Fibroblast of skin of scalp (primary cell): ENCODE results near the gene IFITM10.

Experiments
- DNase-seq: peaks from one replicate; pipeline ENCODE4 v3.0.0-alpha.2; 2013

IFITM10 gene

DNA sequence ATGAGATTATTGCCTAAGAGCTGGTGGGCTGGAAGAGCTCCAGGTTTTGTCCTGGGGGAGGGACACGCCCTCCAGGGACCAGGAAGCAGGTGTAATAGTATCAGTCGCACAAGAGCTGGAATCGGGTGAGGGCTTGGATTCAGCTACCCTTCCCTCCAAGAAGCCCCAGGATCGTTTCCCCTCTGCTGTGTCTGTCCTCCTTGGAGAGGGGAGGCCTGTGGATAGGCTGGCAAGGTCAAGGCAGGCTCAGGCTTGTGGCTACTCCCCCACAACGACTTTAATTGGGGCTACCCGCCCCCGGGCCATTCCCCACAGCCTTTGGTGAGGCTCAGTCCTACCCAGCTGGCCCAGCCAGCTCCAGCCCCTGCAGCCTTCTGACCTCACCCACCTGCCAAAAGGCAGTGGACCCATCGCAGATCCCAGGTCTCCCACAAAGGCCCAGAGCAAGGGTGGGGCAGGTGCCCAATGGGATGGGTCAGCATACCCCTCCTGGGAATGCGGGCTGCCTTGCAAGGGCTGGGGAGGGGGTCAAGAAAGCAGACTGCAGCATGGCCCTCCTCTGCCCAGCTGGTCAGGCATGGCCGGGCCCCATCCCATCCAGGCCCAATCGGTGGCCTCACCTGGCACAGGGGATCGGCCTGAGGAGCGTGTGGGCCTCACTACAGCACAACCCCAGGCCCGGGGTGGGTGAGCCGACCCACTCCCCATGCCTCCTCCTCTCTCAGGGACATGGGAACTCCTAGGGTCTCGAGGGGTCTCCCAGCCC, 12.3 kb upstream of the IFITM10 start:
- DNase-seq: no peak

DNA sequence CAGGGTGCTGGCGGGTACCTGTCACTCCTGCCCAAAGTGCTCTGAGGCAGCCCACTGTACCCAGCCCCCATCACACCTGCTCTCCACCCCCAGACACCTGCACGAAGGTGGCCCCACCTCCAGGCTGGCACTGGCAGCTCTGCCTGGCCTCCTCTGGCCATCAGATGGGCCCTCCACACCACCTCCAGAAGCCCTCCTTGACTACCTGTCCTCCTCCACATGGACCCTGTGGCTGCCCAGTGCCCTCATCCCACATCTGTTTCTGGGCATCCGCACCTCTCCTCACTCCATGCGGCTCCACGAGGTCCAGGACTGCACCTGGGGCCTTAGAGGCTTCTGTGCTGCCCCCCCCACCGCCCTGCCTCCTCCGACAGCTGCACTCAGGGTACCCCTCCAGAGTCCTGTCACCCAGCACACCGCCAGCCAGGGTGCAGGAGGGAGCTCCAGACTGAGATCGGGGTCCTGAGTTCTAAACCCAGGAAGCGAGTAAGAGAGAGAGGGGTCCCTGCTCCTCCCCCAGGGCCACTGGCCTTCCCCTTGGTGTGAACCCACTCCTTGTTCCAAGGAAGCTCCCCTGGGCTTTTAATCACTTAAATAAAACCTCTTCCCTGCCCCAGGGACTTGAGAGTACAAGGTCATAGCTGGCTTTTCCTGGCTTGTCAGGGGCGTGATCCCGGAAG, 11.6 kb upstream of the IFITM10 start:
- DNase-seq: no peak

DNA sequence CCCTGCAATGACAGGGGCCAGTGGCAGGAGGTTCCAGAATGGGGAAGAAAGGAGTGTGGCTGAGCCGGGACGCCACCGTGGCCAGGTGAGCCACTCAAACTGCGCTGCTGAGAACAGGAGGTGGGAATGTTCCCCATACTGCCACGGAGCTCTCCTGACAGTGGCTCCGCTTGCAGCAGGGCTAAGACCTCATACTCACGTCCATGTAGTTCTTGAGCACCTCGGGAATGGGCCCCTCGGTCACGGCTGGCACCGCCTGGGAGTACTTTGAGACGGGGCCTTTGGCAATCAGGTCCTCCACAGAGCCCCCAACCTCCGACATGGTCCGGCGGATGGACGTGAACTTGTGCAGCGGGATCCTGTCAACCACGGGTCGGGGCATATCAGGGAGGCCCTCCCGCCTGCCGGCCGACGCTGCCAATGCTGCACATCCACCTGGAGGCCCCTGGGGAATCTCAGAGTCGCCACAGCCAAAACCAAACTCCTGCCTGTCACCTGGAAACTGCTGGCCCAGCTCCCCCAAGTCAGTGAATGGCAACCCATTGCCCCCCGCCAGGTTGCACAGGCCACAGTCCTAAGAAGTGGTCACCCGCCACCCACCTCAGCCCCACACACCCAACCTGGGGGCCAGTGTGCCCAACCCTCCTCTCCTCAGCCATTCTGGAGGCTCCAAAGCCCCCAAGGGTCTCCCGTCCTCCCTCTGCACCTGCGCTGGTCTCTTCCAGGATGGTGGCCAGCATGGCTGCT, 10.9 kb upstream of the IFITM10 start:
- DNase-seq: no peak

GRCh38 chr11:1760351-1761109, 10.1 kb upstream of the IFITM10 start:
- peak; percentile 27 for DNase-seq

- no peak for DNase-seq
Observed at GRCh38 chr11:1759851-1760220, 9.4 kb upstream of the IFITM10 start.

- no peak for DNase-seq
Observed at GRCh38 chr11:1759151-1759850, 8.9 kb upstream of the IFITM10 start.

GRCh38 chr11:1758611-1759150, 8.3 kb upstream of the IFITM10 start:
- no peak for DNase-seq

DNA sequence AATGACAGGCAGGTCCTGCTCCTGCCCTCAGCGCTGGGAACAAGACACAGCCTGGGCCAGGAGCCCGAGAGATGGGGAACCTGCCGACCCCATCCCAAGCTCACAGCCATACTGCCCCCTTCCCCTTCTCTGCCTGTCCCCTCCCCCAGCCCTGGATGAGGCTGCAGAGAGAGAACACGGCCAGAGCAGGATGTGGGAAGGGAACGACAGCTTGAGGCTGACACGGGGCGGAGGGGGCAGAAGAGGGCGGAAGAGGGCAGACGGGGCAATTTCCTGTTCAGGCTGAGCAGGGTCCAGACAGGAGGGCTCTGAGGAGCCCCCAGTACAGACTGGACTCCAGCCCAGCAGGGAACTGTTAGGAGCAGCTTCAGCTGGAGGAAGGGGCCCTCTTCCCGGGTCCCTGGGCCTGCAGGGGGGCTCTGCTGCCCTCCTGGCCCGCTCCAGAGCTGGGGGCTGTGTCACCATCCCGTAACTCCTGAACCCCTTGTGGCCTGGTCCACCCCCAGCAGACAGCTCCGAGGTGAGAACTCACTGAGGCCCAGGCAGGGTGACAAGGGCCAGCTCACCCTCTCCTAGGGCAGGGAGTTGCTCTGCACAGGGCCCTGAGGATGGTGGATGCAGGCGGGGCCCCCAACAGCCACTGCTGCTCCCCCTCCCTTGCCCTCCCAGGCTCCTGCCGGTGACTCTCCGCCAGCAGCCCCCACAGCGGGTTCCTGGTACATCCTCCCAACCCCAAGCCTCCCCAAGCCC, 7.6 kb upstream of the IFITM10 start:
- DNase-seq: no peak

DNA sequence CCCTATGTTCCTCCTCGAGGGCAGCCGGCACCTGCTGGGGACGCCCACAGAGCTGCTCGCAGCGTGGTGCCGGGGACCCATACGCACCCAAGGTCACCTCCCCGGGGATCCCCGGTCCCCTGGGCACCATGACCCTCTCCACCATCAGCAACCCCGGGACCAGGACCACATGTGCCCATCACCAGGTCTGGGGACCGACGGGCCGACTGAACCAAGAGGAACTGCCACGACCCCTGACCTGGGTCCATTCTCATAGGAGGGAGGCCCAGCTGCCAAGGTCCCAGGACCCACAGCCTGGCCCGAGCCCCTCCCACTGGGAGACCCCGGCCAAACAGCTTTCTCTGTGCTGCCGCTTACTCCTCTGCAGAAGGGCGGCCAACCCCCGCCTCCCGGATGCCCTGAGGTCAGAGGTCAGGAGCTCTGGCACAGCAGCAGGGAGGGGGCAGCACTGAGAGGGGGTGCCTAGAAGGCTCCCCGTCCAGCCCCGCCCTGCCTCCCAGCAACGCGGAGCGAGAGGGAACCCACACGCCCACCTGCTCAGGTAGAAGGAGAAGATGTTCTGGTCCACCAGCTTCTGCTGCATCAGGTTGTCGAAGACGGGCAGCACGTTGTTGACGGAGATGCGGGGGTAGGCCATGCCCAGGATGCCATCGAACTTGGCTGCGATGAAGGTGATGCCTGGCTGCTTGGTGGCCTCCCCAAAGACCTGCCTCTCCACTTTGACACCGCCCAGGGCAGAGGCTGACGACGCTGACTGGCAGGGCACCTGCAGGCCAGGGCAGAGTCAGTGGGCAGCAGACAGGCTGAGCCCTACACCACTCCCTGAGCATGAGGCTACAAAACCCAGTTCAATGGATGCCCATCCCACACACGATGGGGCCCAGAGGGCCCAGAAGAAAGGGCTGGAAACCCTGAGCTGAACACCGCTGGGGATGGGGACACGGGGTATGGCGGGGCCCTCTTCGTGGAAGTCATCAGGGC, 6.7 kb upstream of the IFITM10 start:
- DNase-seq: no peak

DNA sequence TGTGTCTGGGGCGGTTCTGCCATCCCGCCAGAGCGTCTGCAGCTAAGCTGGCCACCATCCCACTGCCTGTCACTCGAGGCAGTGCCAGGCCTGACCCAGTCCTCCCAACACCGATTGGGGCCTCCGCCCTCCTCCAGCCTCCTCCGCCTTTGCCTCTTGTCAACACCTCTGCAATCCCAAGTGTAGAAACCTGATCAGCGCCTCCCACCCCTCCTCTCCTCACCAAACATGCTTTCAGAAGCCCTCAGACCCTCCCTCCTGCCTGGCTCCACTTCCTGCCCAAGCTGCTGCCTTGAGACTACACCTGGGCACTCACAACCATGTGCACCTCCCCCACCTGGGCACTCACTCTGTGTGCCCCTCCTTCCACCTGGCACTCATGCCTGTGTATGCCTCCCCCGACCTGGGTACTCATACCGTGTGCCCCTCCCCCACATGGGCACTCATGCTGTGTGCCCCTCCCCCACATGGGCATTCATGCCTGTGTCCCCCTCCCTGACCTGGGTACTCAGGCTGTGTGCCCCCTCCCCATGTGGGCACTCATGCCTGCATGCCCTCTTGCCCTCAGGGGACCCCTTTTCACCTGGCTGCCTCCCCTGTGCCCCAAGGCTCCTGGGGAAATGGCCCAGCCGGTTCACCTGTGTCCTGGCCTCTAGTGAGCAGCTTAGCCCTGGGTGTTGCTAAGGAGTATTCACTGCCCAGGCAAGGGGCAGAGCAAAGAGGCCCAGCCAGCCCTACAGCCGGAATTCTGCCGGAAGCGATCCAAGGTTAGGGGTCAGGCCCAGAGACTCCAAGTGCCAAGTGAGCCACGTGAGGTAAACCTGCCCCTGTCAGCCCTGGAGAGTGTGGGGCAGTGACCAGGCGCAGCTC, 5.5 kb upstream of the IFITM10 start:
- no peak for DNase-seq

GRCh38 chr11:1755344-1755691, 4.9 kb upstream of the IFITM10 start:
- DNase-seq: no peak

GRCh38 chr11:1754376-1755150, 4.2 kb upstream of the IFITM10 start:
- DNase-seq: no peak

- no peak for DNase-seq
Observed at GRCh38 chr11:1753929-1754305, 3.5 kb upstream of the IFITM10 start.

- no peak for DNase-seq
Observed at GRCh38 chr11:1753229-1753928, 3.0 kb upstream of the IFITM10 start.

GRCh38 chr11:1752907-1753228, 2.5 kb upstream of the IFITM10 start:
- DNase-seq: no peak

DNA sequence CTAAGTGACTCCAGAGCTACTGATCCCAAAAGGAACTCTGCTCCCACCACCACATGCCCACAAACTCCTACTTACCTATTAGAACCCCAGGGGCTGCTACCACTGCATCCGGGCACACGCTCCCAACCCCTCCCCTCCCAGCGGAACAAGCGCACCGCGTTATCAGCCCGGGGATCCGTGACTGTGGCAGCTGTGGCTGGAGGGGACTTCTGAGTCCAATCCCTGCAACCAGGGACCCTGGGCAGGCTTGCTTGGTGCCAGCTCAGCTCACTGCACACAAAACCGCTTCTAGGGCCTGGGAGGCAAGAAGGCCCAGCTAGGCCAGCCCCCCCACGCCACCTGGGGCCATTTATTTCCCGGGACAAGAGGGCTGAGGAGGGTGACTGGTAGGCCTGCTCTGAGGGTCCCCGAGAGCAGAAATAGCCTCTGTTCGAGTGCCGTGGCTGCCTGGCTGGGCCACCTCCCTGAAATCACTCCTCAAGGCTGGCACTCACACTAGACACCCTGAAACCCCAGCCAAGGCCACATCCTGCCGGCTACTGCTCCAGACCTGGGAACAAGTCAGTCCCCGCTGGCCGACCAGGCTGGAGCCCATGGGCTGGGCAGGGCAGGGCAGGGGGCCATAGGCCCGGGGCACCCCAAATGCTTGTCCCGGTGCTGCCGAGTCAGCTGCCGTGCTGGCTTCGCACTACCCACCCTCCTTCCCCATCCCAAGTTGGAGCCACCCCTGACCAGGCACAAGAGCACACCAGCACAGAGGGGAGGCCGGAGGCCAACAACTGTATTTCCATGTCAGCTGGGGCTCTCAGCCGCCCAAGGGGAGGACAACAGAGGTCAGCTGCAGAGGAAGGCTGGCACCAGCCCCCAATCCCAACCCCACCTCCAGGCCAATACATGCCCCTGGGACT, 1.9 kb upstream of the IFITM10 start:
- no peak for DNase-seq

- DNase-seq: no peak
Observed at GRCh38 chr11:1751531-1751921, 1.1 kb upstream of the IFITM10 start.
